GM12878 (cell line): Measurements from ENCODE around the gene SLC4A3. TPM values are rescaled to one million over a fixed set of nuclear protein-coding genes. Genes with fewer than 3 reads are reported as not detected.

Experiments
- ATAC-seq: fragments of 200-7000 bp; cut with Tn5 transposase; 3 replicates; pipeline ENCODE4 v1.9.1; 2020; ENCODE audit warnings: mild to moderate bottlenecking, moderate library complexity
- BruUV-seq: library from RNA; stranded (reverse); fragments of 400-500 nt; replicated peaks from 2 replicates; lab custom pipeline; 2021; lab: Mats Ljungman, UMichigan
- CTCF ChIA-PET: fragments of 300-600 bp; sonication (Branson Sonifier 250); formaldehyde crosslinking; extraction: SDS; loops from one replicate; lab custom pipeline; 2021; ENCODE audit warnings: inconsistent platforms; lab: Yijun Ruan, JAX
- POLR2A ChIA-PET: fragments of 350-600 bp; formaldehyde crosslinking; extraction: SDS; loops from one replicate; lab custom pipeline; 2021; ENCODE audit warnings: inconsistent platforms; lab: Charles Lee
- RAD21 ChIA-PET: fragments of 300-600 bp; sonication (Branson Sonifier 250); formaldehyde crosslinking; loops from one replicate; lab custom pipeline; 2023; ENCODE audit warnings: antibody characterized with exemption; ENCODE audit not compliant: unreplicated experiment; lab: Charles Lee
- SMC1A ChIA-PET: fragments of 300-600 bp; sonication (Branson Sonifier 250); formaldehyde crosslinking; loops from one replicate; lab custom pipeline; 2023; ENCODE audit not compliant: unreplicated experiment, uncharacterized antibody; lab: Charles Lee
- DNase-seq: peaks from one replicate; pipeline ENCODE4 v3.0.0-alpha.2; 2011; ENCODE audit warnings: low read depth, low spot score
- FAIRE-seq: peaks from 3 replicates; lab custom pipeline; 2011; peaks lifted over from hg19 to GRCh38; lab: Jason Lieb, UNC
- H2AFZ ChIP-seq: 2 replicates; pipeline ENCODE4 v1.6.0; 2011; ENCODE audit warnings: low read depth, low read length, control low read depth; ENCODE audit not compliant: control insufficient read depth
- H3K27ac ChIP-seq: 2 replicates; pipeline ENCODE4 v1.5.1; 2011; ENCODE audit warnings: control low read depth; ENCODE audit not compliant: control insufficient read depth, insufficient read depth
- H3K27me3 ChIP-seq, 2 experiments: replicated peaks in 1 of 2; 2 replicates each; pipeline versions ENCODE4 v1.6.0 to v1.6.1; 2011; ENCODE audit warnings: low read length in 1 of 2; ENCODE audit not compliant: control insufficient read depth in 2 of 2, insufficient read depth in 2 of 2
- H3K36me3 ChIP-seq, 2 experiments: 2 replicates each; pipeline ENCODE4 v1.5.1; 2011; ENCODE audit warnings: low read length in 1 of 2; ENCODE audit not compliant: control insufficient read depth in 2 of 2, insufficient read depth in 2 of 2
- H3K4me1 ChIP-seq: 2 replicates; pipeline ENCODE4 v1.6.1; 2011; ENCODE audit warnings: mild to moderate bottlenecking, low read length, moderate library complexity, mixed read lengths; ENCODE audit not compliant: control insufficient read depth, insufficient read depth
- H3K4me2 ChIP-seq: 2 replicates; pipeline ENCODE4 v1.6.0; 2011; ENCODE audit warnings: control low read depth; ENCODE audit not compliant: control insufficient read depth, insufficient read depth
- H3K4me3 ChIP-seq: fragments of 200-600 bp; sonication (generic); 2 replicates; pipeline ENCODE4 v1.5.1; 2016
- H3K79me2 ChIP-seq: 2 replicates; pipeline ENCODE4 v1.6.0; 2011; ENCODE audit warnings: low read length; ENCODE audit not compliant: control insufficient read depth, insufficient read depth
- H3K9ac ChIP-seq: 2 replicates; pipeline ENCODE4 v1.8.0; 2011; ENCODE audit warnings: low read length, control low read depth, mixed read lengths; ENCODE audit not compliant: control insufficient read depth, insufficient read depth
- H3K9me3 ChIP-seq: replicated peaks from 3 replicates; pipeline ENCODE4 v1.5.1; 2011; ENCODE audit warnings: mild to moderate bottlenecking, low read length; ENCODE audit not compliant: control insufficient read depth, insufficient read depth
- H4K20me1 ChIP-seq: 2 replicates; pipeline ENCODE4 v1.6.0; 2011; ENCODE audit not compliant: control insufficient read depth, insufficient read depth
- CBX5 ChIP-seq: sonication (generic); IDR thresholded peaks from 2 replicates; pipeline ENCODE4 v1.6.1; 2016; ENCODE audit warnings: low read depth, moderate library complexity, mild to moderate bottlenecking, inconsistent platforms
- CHD2 ChIP-seq: IDR thresholded peaks from 2 replicates; pipeline ENCODE4 v1.6.1; 2011; ENCODE audit warnings: low read depth, low read length, improper control_type of control experiment, borderline replicate concordance
- CHD4 ChIP-seq: fragments of 200-600 bp; sonication (generic); IDR thresholded peaks from 2 replicates; pipeline ENCODE4 v1.6.1; 2016; ENCODE audit warnings: mild to moderate bottlenecking
- MLLT1 ChIP-seq: fragments of 450-650 bp; IDR thresholded peaks from 2 replicates; pipeline ENCODE4 v1.6.1; 2016; ENCODE audit warnings: mild to moderate bottlenecking
- MTA2 ChIP-seq: fragments of 450-650 bp; IDR thresholded peaks from 2 replicates; pipeline ENCODE4 v1.6.1; 2016; ENCODE audit warnings: low read depth, mild to moderate bottlenecking, moderate library complexity
- POU2F2 ChIP-seq: IDR thresholded peaks from 3 replicates; pipeline ENCODE4 v1.6.1; 2011; ENCODE audit warnings: low read depth, mild to moderate bottlenecking, low read length, borderline replicate concordance
- REST ChIP-seq: IDR thresholded peaks from 2 replicates; pipeline ENCODE4 v1.6.1; 2012; ENCODE audit warnings: mild to moderate bottlenecking, low read depth, low read length
- WGBS: methylation state at CpG from one replicate; pipeline ENCODE4 v1.1.6; 2016; ENCODE audit warnings: low lambda C conversion rate; ENCODE audit not compliant: insufficient replicate concordance, insufficient coverage; ENCODE audit errors: missing lambda C conversion rate; 5-methylcytosine and 5-hydroxymethylcytosine counted together
- in situ Hi-C: fragments of 300-500 bp; cut with MboI; formaldehyde crosslinking; loops from 9 replicates; pipeline ENCODE4 v1.14.3; 2018; ENCODE audit warnings: mixed read lengths
- intact Hi-C: fragments of 100-400 bp; cut with micrococcal nuclease; formaldehyde crosslinking; loops from one replicate; pipeline ENCODE4 v1.14.2; 2022; ENCODE audit not compliant: unreplicated experiment
- polyA plus RNA-seq, 11 experiments: library from polyadenylated mRNA; depleted of rRNA in 4 of 11; unstranded in 6 of 11; stranded (reverse) in 5 of 11; fragments of >200 nt; fragmentation: Nextera tagmentation in 4 of 11; fragmentation: Illumina TruSeq in 1 of 11; extraction: Ambion mirVana in 4 of 11; extraction: Trizol in 1 of 11; gene quantifications; 1 replicate in 1 of 11; 2 replicates in 10 of 11; pipeline versions ENCODE4 v1.2.1 to v1.2.3, GENCODE V29; 2011 to 2016; ENCODE audit warnings: inconsistent platforms in 2 of 11, missing spikeins in 2 of 11, low read depth in 1 of 11
- total RNA-seq, 4 experiments: library from RNA; depleted of rRNA in 3 of 4; stranded (reverse); fragments of >200 nt in 3 of 4; fragmentation: Illumina TruSeq in 1 of 4; extraction: Trizol in 1 of 4; gene quantifications; 2 replicates each; pipeline versions ENCODE4 v1.2.1 to v1.2.3, GENCODE V29; 2013 to 2021

Gene SLC4A3
- total and polyA plus RNA-seq, 10 of the 15 experiments (the other 5 are each of a cell fraction or from before 2014, with no cell fraction given) = 0.05 to 0.08 TPM; not detected in 8

- ChIA-PET RAD21 (no interaction called here), SMC1A (no interaction called here), CTCF (no interaction called here), POLR2A (no interaction called here)
- Histone ChIP-seq H3K4me1 (no peaks in the 10 kb centered on the region), H4K20me1 (no peaks in the 10 kb centered on the region), H3K4me3 (no peak overlapping the region), H3K27ac (no peak overlapping the region), H3K9ac (no peak overlapping the region), H2AFZ (no peak overlapping the region), H3K9me3 (no peaks in the 10 kb centered on the region), H3K36me3 (no peaks in the 10 kb centered on the region), H3K4me2 (no peak overlapping the region), H3K79me2 (no peaks in the 10 kb centered on the region), H3K27me3 (no peaks in the 10 kb centered on the region; a peak in 1 of 4 replicates)
- in situ Hi-C loops (no loop called here), intact Hi-C loops (loop anchor here (10.0 kb wide), 1 partner anchor 160 kb away; no protein-coding TSS in a partner anchor)
- ATAC-seq (no peak), DNase-seq (no peak), FAIRE-seq (no peak)
- BruUV-seq = no TSS peak
- TF ChIP-seq MTA2 = no peak
- TF ChIP-seq CHD2 = no peak
- no peak for TF ChIP-seq CBX5
- 40% methylated on average over 15 of the region's 15 CpGs for WGBS
Observed at GRCh38 chr2:219634171-219634940, 6.9 kb downstream of the SLC4A3 start.

- no peak for ATAC-seq
- Histone ChIP-seq H3K4me2 (no peak overlapping the region), H3K79me2 (no peaks in the 10 kb centered on the region), H2AFZ (no peak overlapping the region), H3K27me3 (no peaks in the 10 kb centered on the region; a peak in 1 of 4 replicates), H3K4me1 (no peaks in the 10 kb centered on the region), H3K36me3 (no peaks in the 10 kb centered on the region), H3K27ac (no peak overlapping the region), H3K4me3 (no peak overlapping the region), H3K9ac (no peak overlapping the region), H4K20me1 (no peaks in the 10 kb centered on the region), H3K9me3 (no peaks in the 10 kb centered on the region)
- no peak for TF ChIP-seq POU2F2
- TF ChIP-seq CHD4 = no peak
- no peak for TF ChIP-seq REST
- no peak for TF ChIP-seq MLLT1
- in situ Hi-C loops (no loop called here), intact Hi-C loops (loop anchor here (10.0 kb wide), 1 partner anchor 160 kb away; no protein-coding TSS in a partner anchor)
- 37% methylated on average over 22 of the region's 22 CpGs for WGBS
- no peak for FAIRE-seq
- ChIA-PET RAD21 (no interaction called here), CTCF (no interaction called here), SMC1A (no interaction called here), POLR2A (no interaction called here)
- no TSS peak for BruUV-seq
- DNase-seq = no peak
Observed at GRCh38 chr2:219634951-219635751, 7.7 kb downstream of the SLC4A3 start.
